NCI-H510A (cell line): ENCODE data around the gene AKT3.

Experiments used
- DNase-seq: peaks from one replicate; lab custom pipeline; 2025; lab: John Stamatoyannopoulos, UW

Gene AKT3

DNA sequence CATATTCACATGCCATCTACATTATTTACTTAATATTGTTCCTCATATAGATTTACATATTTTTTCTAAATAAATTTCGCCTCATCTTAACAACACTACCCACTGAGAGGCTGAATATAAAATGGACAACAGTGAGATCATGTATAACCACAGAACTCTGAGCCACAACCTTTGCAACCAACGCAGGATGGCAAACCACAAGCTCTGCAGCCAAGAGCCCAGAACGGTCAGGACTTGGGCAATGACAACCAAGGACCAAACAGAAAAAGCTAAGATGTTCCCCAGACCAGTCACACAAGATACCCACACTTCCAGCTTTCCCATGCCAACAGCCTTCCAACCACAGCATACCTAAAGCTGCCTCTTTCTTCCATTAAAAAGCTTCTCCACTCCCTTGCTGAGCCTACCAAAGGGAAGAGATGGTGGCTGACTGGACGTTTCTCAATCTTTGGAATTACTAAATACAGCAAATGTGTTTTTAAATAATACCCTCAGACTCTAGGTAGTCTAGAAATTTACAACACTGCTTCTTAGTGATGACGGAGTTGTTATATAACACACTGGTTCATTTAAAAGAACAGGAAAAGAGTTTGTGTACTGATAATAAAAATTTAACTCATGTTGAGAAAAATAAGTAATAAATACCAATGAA, 117.9 kb downstream of the AKT3 start:
- no peak for DNase-seq

GRCh38 chr1:243731301-243731891, 118.6 kb downstream of the AKT3 start:
- DNase-seq: no peak

- DNase-seq: no peak
Measured at GRCh38 chr1:243730487-243731150, 119.4 kb downstream of the AKT3 start.

GRCh38 chr1:243729956-243730355, 120.1 kb downstream of the AKT3 start:
- DNase-seq: no peak

GRCh38 chr1:243727503-243728203, 122.4 kb downstream of the AKT3 start:
- no peak for DNase-seq

- no peak for DNase-seq
Measured at GRCh38 chr1:243726806-243727502, 123.1 kb downstream of the AKT3 start.

DNA sequence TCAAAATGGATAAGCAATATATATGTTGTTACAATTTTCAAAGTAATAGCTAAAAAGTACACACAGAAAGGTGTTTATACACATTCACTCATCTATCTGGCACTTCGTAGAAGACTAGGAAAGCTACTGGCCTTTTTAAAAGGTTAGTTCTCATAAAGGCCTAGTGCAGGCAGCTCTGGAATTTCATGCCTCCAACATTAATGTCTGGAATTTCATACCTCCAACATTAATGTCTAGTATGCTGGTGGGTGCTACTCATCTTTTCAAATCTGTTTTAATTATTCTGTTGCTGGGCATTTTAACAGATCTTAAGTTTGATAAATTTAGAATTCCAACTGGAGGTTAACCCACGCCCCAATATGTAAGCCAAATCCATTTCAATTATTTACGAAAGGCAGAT, 124.2 kb downstream of the AKT3 start:
- no peak for DNase-seq

- DNase-seq: no peak
Measured at GRCh38 chr1:243725075-243725474, 125.0 kb downstream of the AKT3 start.

- no peak for DNase-seq
Measured at GRCh38 chr1:243723458-243724043, 126.5 kb downstream of the AKT3 start.

DNA sequence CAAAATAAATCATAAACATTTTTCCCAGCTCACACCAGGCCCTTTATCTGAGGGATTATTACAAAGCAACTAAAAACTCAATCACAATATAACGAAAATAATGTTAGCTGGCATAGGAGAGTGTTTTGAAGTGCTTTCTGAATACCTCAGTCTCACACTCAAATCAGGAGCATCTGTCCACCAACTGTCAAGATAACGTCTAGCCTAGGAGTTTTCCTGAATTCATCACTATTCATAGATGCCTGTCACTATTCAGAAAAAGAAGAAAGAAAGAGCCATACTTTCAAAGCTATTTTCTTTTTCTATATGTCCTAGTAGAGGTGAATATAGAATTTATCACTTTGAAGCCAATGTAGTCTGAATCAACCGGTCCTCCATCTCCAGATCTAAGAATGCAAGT, 127.0 kb downstream of the AKT3 start:
- no peak for DNase-seq

DNA sequence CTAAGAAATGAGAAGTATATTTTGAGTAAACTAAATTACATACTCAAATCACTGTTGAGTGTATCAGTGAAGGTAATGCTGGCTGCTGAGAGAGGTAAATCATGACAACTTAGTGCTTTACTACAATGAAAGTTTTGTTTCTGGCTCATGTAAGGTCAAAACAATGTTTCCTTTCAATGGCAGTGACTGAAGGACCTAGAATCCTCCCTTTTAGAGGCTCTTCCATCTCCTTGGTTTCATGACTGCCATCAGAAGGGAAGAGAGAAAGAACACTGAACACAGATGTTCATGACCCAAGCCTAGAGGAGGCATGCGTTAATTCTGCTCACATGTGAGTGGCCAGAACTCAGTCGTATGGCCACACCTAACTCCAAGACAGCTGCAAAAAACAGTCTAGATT, 130.6 kb downstream of the AKT3 start:
- DNase-seq: no peak

DNA sequence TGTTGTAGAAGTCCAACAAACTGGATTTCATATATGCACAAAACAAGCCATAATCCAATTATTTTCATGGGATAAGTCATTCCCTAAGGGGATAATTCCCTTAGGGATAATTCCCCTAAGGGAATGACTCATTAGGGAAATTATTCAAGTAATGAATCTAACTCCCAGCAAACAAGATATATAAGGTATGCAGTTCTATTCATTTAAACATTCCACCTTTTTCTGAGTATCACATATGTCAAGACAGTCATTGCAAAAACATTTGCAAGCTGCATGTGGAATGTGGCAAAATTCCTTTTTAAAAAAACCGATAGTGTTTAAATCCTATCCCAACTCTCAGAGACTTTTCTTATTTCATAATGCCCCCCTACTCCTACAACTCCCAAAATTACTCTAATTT, 131.2 kb downstream of the AKT3 start:
- DNase-seq: no peak

GRCh38 chr1:243718022-243718421, 132.0 kb downstream of the AKT3 start:
- no peak for DNase-seq

GRCh38 chr1:243716906-243717305, 133.1 kb downstream of the AKT3 start:
- DNase-seq: no peak

- DNase-seq: no peak
Measured at GRCh38 chr1:243715285-243715684, 134.8 kb downstream of the AKT3 start.

GRCh38 chr1:243713470-243714186, 136.4 kb downstream of the AKT3 start:
- peak; percentile 42 for DNase-seq

DNA sequence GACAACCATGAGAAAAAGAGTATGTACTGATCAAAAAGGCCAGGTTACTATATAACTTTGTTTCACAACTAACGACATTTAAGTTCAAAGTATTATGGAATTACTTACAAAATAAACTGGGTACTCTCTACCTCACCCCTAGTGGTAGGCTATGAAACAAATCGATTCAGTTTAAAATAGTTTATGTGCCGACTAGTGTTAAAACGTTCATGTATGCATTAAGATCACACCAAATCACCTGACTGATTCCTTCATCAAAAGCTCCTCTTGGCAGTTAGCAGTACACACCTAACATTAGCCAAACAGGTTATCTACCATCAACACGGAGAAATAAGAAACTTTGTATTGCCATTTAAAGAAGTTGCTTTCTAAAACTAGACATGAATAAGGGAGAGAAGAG, 137.1 kb downstream of the AKT3 start:
- DNase-seq: no peak

GRCh38 chr1:243712242-243712641, 137.8 kb downstream of the AKT3 start:
- no peak for DNase-seq

DNA sequence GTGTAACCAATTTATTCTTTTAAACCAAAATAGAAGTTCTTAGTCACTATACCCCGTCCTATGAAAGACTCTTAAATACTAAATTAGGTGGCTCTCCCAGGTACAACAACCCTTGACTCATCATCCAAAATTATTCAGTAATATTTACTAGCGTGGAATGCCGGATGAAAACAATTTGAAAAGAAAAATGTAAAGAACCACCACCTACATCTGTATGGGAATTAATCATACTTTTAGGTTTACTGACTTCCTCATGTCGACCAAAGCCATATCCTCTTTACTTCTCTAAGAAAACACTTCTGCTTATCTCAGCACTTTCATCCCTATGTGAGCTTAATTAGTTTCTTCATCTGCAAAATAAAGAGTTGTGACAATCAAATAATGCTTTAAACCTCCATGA, 139.6 kb downstream of the AKT3 start:
- no peak for DNase-seq

DNA sequence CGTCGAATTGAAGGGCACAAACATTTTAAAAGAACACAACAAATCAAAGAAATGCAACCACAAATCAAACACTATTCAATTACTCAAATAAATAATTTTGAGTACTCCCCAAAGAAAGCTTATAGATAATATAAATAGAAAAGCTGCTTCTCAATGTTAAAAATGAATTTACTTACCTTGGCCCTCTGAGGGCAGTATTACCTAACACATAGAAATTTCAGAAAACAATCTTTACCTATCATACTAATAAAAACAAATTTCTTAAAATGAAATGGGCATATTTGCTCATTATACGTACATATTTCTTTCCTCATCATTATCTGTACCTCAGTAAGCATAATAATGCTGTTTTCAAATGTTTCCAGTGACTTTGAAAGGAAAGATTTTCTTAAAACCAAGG, 141.8 kb downstream of the AKT3 start:
- DNase-seq: no peak

GRCh38 chr1:243706563-243706962, 143.5 kb downstream of the AKT3 start:
- DNase-seq: no peak
